WI38 (cell line): Measurements from ENCODE around the gene ABLIM3.

ENCODE experiments used
- H3K4me3 ChIP-seq: 2 replicates; pipeline ENCODE4 v1.5.1; 2011; ENCODE audit warnings: low read depth, mild to moderate bottlenecking, control low read depth, low read length
- TF ChIP-seq, protein P1 (sequence below): IDR thresholded peaks from 2 replicates; pipeline ENCODE4 v1.5.1; 2012; ENCODE audit warnings: low read depth, mild to moderate bottlenecking, control low read depth, low read length

Gene ABLIM3

GRCh38 chr5:149294872-149295829 lies 153.9 kb downstream of the ABLIM3 start:
- TF ChIP-seq, protein P1, sequence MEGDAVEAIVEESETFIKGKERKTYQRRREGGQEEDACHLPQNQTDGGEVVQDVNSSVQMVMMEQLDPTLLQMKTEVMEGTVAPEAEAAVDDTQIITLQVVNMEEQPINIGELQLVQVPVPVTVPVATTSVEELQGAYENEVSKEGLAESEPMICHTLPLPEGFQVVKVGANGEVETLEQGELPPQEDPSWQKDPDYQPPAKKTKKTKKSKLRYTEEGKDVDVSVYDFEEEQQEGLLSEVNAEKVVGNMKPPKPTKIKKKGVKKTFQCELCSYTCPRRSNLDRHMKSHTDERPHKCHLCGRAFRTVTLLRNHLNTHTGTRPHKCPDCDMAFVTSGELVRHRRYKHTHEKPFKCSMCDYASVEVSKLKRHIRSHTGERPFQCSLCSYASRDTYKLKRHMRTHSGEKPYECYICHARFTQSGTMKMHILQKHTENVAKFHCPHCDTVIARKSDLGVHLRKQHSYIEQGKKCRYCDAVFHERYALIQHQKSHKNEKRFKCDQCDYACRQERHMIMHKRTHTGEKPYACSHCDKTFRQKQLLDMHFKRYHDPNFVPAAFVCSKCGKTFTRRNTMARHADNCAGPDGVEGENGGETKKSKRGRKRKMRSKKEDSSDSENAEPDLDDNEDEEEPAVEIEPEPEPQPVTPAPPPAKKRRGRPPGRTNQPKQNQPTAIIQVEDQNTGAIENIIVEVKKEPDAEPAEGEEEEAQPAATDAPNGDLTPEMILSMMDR = no peak
- no peak overlapping the region for H3K4me3 ChIP-seq

DNA sequence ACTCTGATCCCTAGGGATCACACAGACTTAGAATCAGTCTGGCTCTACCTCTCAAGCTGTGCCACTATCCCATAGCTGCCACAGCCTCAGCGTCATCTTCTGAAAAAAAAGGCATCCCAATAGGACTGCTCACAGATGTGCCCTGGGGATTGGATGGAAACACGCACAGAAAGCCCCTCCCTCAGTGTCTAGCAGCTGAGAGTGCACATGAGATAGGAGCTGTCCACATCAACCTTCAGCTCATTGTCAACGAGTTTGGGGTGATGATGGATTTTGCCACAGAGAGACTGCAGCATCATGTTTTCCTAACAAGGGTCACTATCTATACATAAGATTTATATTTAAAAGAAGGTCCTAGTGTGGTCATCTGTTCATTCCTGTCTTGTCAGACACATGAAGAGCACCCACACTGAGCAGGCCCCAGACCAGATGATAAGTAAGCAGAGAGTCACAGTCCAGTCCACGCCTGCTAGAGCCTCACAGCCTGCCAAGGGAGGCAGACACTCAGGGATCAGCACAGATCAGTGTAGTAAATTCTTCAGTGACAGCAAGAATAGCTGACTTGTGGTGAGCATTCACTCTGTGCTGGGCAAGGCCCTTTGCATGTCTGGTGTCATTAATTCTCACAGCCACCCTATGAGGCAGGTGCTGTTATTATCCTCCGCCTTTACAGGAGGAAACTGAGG lies 156.2 kb downstream of the ABLIM3 start:
- TF ChIP-seq, protein P1 = no peak
- H3K4me3 ChIP-seq = no peak overlapping the region

DNA sequence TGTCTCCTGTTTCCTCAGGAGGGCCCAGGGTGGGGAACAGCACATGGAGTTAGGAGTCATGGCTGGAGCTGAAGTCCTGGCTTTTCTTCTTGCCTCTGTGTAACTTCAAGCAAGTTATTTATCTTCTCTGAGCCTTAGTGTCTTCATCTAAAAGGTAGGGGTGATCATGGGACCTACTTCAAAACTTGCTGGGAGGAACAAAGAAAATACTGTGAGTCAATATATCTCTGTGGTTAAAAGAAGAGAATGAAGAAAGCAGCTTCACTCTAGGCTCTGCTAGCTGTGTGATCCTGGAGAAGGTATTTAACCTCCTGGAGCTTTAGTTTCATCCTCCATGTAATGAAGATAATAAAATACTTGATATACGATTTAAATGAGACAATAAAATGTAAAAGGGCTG lies 156.9 kb downstream of the ABLIM3 start:
- no peak overlapping the region for H3K4me3 ChIP-seq
- TF ChIP-seq, protein P1 = no peak

- H3K4me3 ChIP-seq = no peak overlapping the region
- TF ChIP-seq, protein P1 = no peak
Measured at GRCh38 chr5:149298842-149299404, 157.6 kb downstream of the ABLIM3 start.

DNA sequence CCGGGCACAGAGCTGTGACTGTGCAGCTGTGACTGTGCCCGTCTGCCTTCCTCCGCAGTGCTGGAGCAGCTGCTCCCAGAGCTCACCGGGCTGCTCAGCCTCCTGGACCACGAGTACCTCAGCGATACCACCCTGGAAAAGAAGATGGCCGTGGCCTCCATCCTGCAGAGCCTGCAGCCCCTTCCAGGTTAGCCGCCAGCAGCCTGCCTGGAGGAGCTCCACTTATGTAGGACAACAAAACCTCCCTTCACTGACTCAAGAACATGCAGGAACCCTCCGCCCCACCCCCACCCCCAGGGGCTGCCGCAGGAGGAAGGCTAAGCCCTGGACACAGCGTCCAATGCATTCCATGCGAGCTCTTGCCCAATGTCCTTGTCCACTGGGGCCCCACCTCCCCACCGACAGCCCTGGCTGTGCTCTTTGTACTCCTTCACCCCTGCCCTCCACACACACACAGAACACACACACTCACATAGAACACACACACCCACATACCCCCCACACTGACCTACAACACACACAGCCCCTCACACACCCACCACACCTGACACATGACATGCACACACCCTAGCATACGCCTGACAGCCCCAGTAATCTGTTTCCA lies 158.3 kb downstream of the ABLIM3 start:
- H3K4me3 ChIP-seq = no peak overlapping the region
- TF ChIP-seq, protein P1 = no peak

DNA sequence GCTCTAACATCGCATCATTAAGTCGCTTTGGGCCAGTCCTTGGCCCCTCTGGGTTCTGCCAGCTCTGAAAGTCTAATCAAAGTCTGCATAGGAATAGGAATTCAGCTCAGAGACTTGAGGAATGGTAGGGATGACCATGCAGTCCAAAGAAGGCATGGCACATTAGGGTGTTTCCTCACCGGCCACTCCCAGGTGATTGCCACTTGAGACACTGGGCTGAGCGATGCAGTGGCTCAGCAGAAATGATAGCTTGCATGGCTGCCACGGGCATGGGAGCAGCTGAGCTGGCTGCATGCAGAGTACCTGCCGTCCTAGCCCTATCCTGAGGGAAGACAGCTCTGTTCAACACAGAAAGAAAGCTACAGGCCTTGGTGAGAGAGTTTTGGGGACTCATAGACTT lies 159.1 kb downstream of the ABLIM3 start:
- TF ChIP-seq, protein P1 = no peak
- H3K4me3 ChIP-seq = no peak overlapping the region
